Transverse colon (tissue), 4 donors: ENCODE data around the gene DNAH7. TPM values are rescaled to one million over a fixed set of nuclear protein-coding genes. Genes with fewer than 3 reads are reported as not detected.

Experiments
- total RNA-seq, 4 donors: library from RNA; depleted of rRNA; stranded (reverse); fragments of >200 nt; gene quantifications; one replicate each; pipeline ENCODE4 v1.1.0, GENCODE V29; 2016

DNAH7 gene
- total RNA-seq, 4 donors from 2014 or later, result 1.8 to 56.9 (median 8.1) TPM

Other genes with a start within 250 kb of the DNAH7 start
- 10 to 100 TPM; 16.7 to 80.3 (median 67.3) TPM for gene STK17B, start 102.7 kb upstream of the DNAH7 start, total RNA-seq